ENCODE results near the gene ACSL3. TPM values are rescaled to one million over a fixed set of nuclear protein-coding genes. Genes with fewer than 3 reads are reported as not detected.

Gene ACSL3
- polyA plus RNA-seq, 1 donor from 2014 or later = 119 TPM

- H3K4me3 ChIP-seq (ENCODE audit: low read length) = no peak overlapping the region
- no peaks in the 10 kb centered on the region for H3K79me2 ChIP-seq (replicated peaks; ENCODE audit: insufficient read depth, low read length)
- H3F3A ChIP-seq (ENCODE audit: insufficient read depth, low read length, poor library complexity, severe bottlenecking) = no peaks in the 10 kb centered on the region
These were observed 33.4 kb upstream of the ACSL3 start for GRCh38 chr2:222827417-222827816.

GRCh38 chr2:222828572-222828971 is 32.3 kb upstream of the ACSL3 start:
- H3K9ac ChIP-seq (ENCODE audit: low read length) = no peak overlapping the region
- no peak overlapping the region for H3K4me2 ChIP-seq (ENCODE audit: low read length)
- no peaks in the 10 kb centered on the region for H4K20me1 ChIP-seq (ENCODE audit: insufficient read depth)
- no peaks in the 10 kb centered on the region for H3K36me3 ChIP-seq (ENCODE audit: insufficient read depth, low read length)
- no peak overlapping the region for H2AFZ ChIP-seq (ENCODE audit: low read depth, low read length)
- H3K79me2 ChIP-seq (replicated peaks; ENCODE audit: insufficient read depth, low read length) = no peaks in the 10 kb centered on the region
- no peaks in the 10 kb centered on the region for H3K9me3 ChIP-seq (ENCODE audit: low read length)
- no peak overlapping the region for H3K4me3 ChIP-seq (ENCODE audit: low read length)
- H3K27me3 ChIP-seq (ENCODE audit: insufficient read depth, low read depth, low read length) = no peaks in the 10 kb centered on the region
- H3K9me2 ChIP-seq (ENCODE audit: insufficient read depth, low read length) = no peaks in the 10 kb centered on the region
- H3F3A ChIP-seq (ENCODE audit: insufficient read depth, low read length, poor library complexity, severe bottlenecking) = no peaks in the 10 kb centered on the region
- H3K27ac ChIP-seq (ENCODE audit: low read length) = no peak overlapping the region
- TF ChIP-seq CTCF (IDR thresholded peaks at IDR 0.05; ENCODE audit: poor library complexity, severe bottlenecking) (no peak), RAD21 (conservative IDR thresholded peaks at IDR 0.05) (no peak), EZH2 (IDR thresholded peaks at IDR 0.05; ENCODE audit: borderline replicate concordance, insufficient read depth, low read length, poor library complexity, severe bottlenecking) (no peak), MXI1 (conservative IDR thresholded peaks at IDR 0.05; ENCODE audit: poor library complexity, severe bottlenecking) (no peak), POLR2AphosphoS5 (IDR thresholded peaks at IDR 0.05) (no peak), REST (IDR thresholded peaks at IDR 0.05; ENCODE audit: borderline replicate concordance) (no peak), TAF1 (IDR thresholded peaks at IDR 0.05; ENCODE audit: low read depth) (no peak)

More at GRCh38 chr2:222827417-222827816, 33.4 kb upstream of the ACSL3 start:
- Histone ChIP-seq H3K4me2 (ENCODE audit: low read length) (no peak overlapping the region), H3K27ac (ENCODE audit: low read length) (no peak overlapping the region), H3K27me3 (ENCODE audit: insufficient read depth, low read depth, low read length) (no peaks in the 10 kb centered on the region), H3K9me3 (ENCODE audit: low read length) (no peaks in the 10 kb centered on the region), H3K9me2 (ENCODE audit: insufficient read depth, low read length) (no peaks in the 10 kb centered on the region), H4K20me1 (ENCODE audit: insufficient read depth) (no peaks in the 10 kb centered on the region), H2AFZ (ENCODE audit: low read depth, low read length) (no peak overlapping the region), H3K9ac (ENCODE audit: low read length) (no peak overlapping the region), H3K36me3 (ENCODE audit: insufficient read depth, low read length) (no peaks in the 10 kb centered on the region)
- TF ChIP-seq EZH2 (IDR thresholded peaks at IDR 0.05; ENCODE audit: borderline replicate concordance, insufficient read depth, low read length, poor library complexity, severe bottlenecking) (no peak), SMC3 (conservative IDR thresholded peaks at IDR 0.05; ENCODE audit: poor library complexity) (no peak), EP300 (conservative IDR thresholded peaks at IDR 0.05; ENCODE audit: poor library complexity, severe bottlenecking) (no peak), REST (IDR thresholded peaks at IDR 0.05; ENCODE audit: borderline replicate concordance) (no peak), POLR2AphosphoS5 (IDR thresholded peaks at IDR 0.05) (no peak), TAF1 (IDR thresholded peaks at IDR 0.05; ENCODE audit: low read depth) (no peak), RAD21 (conservative IDR thresholded peaks at IDR 0.05) (no peak), MXI1 (conservative IDR thresholded peaks at IDR 0.05; ENCODE audit: poor library complexity, severe bottlenecking) (no peak), CTCF (IDR thresholded peaks at IDR 0.05; ENCODE audit: poor library complexity, severe bottlenecking) (no peak)

All from neural cell (in vitro differentiated cells).